Neural cell (in vitro differentiated cells): ENCODE results near the gene SLAMF1. TPM values are rescaled to one million over a fixed set of nuclear protein-coding genes. Genes with fewer than 3 reads are reported as not detected.

Source experiments
- H2AFZ ChIP-seq: fragments of 200-600, 300-800 bp; sonication (generic), shearing (Covaris generic); 2 replicates; pipeline ENCODE4 v1.6.0; 2014; ENCODE audit warnings: low read depth, mild to moderate bottlenecking, antibody characterized with exemption, low read length, moderate library complexity
- H3F3A ChIP-seq: fragments of 200-600 bp; shearing (Covaris generic); 2 replicates; pipeline ENCODE4 v1.6.1; 2016; ENCODE audit warnings: mild to moderate bottlenecking, moderate library complexity, mixed read lengths, antibody characterized with exemption, low read length; ENCODE audit not compliant: insufficient read depth, poor library complexity, severe bottlenecking
- H3K27ac ChIP-seq: fragments of 200-600, 300-800 bp; sonication (generic), shearing (Covaris generic); 2 replicates; pipeline ENCODE4 v1.5.1; 2014; ENCODE audit warnings: mild to moderate bottlenecking, low read length, moderate library complexity
- H3K27me3 ChIP-seq: fragments of 300-800, 200-600 bp; sonication (generic), shearing (Covaris generic); 2 replicates; pipeline ENCODE4 v1.6.0; 2014; ENCODE audit warnings: mild to moderate bottlenecking, low read depth, low read length, moderate library complexity; ENCODE audit not compliant: insufficient read depth
- H3K36me3 ChIP-seq: fragments of 300-800, 200-600 bp; sonication (generic), shearing (Covaris generic); 2 replicates; pipeline ENCODE4 v1.5.1; 2014; ENCODE audit warnings: mild to moderate bottlenecking, antibody characterized with exemption, low read length, moderate library complexity; ENCODE audit not compliant: insufficient read depth
- H3K4me2 ChIP-seq: fragments of 300-800, 200-600 bp; sonication (generic), shearing (Covaris generic); 2 replicates; pipeline ENCODE4 v1.6.0; 2014; ENCODE audit warnings: mild to moderate bottlenecking, low read length
- H3K4me3 ChIP-seq: fragments of 300-800, 200-600 bp; sonication (generic), shearing (Covaris generic); 2 replicates; pipeline ENCODE4 v1.5.1; 2014; ENCODE audit warnings: mild to moderate bottlenecking, low read length, moderate library complexity
- H3K79me2 ChIP-seq: fragments of 200-600 bp; shearing (Covaris generic); replicated peaks from 2 replicates; pipeline ENCODE4 v1.6.0; 2014; ENCODE audit warnings: mild to moderate bottlenecking, low read length, moderate library complexity; ENCODE audit not compliant: insufficient read depth
- H3K9ac ChIP-seq: fragments of 300-800, 200-600 bp; sonication (generic), shearing (Covaris generic); 2 replicates; pipeline ENCODE4 v1.6.1; 2016; ENCODE audit warnings: mild to moderate bottlenecking, low read length, mixed read lengths
- H3K9me2 ChIP-seq: fragments of 200-600 bp; shearing (Covaris generic); 2 replicates; pipeline ENCODE4 v1.6.1; 2016; ENCODE audit warnings: mild to moderate bottlenecking, low read length, mixed read lengths; ENCODE audit not compliant: insufficient read depth
- H3K9me3 ChIP-seq: fragments of 200-600, 300-800 bp; sonication (generic), shearing (Covaris generic); 2 replicates; pipeline ENCODE4 v1.6.1; 2016; ENCODE audit warnings: mild to moderate bottlenecking, mixed run types, low read length, moderate library complexity, mixed read lengths
- H4K20me1 ChIP-seq: fragments of 200-600 bp; shearing (Covaris generic); 2 replicates; pipeline ENCODE4 v1.6.1; 2016; ENCODE audit warnings: mild to moderate bottlenecking, mixed run types; ENCODE audit not compliant: insufficient read depth
- EP300 ChIP-seq: fragments of 450-650 bp; conservative IDR thresholded peaks from 2 replicates; pipeline ENCODE4 v1.6.1; 2014; ENCODE audit warnings: antibody characterized with exemption, mild to moderate bottlenecking, moderate library complexity; ENCODE audit not compliant: poor library complexity, severe bottlenecking
- EZH2 ChIP-seq: fragments of 200-600, 300-800 bp; shearing (Covaris generic), sonication (generic); IDR thresholded peaks from 2 replicates; pipeline ENCODE4 v1.6.1; 2014; ENCODE audit warnings: antibody characterized with exemption, low read length, borderline replicate concordance, mild to moderate bottlenecking; ENCODE audit not compliant: insufficient read depth, poor library complexity, severe bottlenecking
- MXI1 ChIP-seq: fragments of 450-650 bp; conservative IDR thresholded peaks from 2 replicates; pipeline ENCODE4 v1.6.1; 2014; ENCODE audit warnings: antibody characterized with exemption, mild to moderate bottlenecking; ENCODE audit not compliant: poor library complexity, severe bottlenecking
- POLR2AphosphoS5 ChIP-seq: IDR thresholded peaks from 2 replicates; pipeline ENCODE4 v1.6.1; 2012
- RAD21 ChIP-seq: fragments of 450-650 bp; conservative IDR thresholded peaks from 2 replicates; pipeline ENCODE4 v1.6.1; 2014; ENCODE audit warnings: antibody characterized with exemption, mild to moderate bottlenecking, moderate library complexity
- SMC3 ChIP-seq: fragments of 450-650 bp; conservative IDR thresholded peaks from 2 replicates; pipeline ENCODE4 v1.6.1; 2014; ENCODE audit warnings: antibody characterized with exemption, mild to moderate bottlenecking, moderate library complexity; ENCODE audit not compliant: poor library complexity
- TAF1 ChIP-seq: IDR thresholded peaks from 2 replicates; pipeline ENCODE4 v1.6.1; 2012; ENCODE audit warnings: low read depth
- polyA plus RNA-seq: library from polyadenylated mRNA; depleted of rRNA; stranded (reverse); fragments of >200 nt; gene quantifications from 2 replicates; pipeline ENCODE4 v1.2.3, GENCODE V29; 2014
- TF ChIP-seq, protein P1 (sequence below): IDR thresholded peaks from 2 replicates; pipeline ENCODE4 v1.6.1; 2012; ENCODE audit warnings: borderline replicate concordance
- TF ChIP-seq, protein P2 (sequence below): fragments of 450-650 bp; IDR thresholded peaks from 2 replicates; pipeline ENCODE4 v1.5.1; 2014; ENCODE audit warnings: antibody characterized with exemption, mild to moderate bottlenecking, moderate library complexity; ENCODE audit not compliant: poor library complexity, severe bottlenecking

The SLAMF1 gene
- polyA plus RNA-seq, 1 donor from 2014 or later = not detected

DNA sequence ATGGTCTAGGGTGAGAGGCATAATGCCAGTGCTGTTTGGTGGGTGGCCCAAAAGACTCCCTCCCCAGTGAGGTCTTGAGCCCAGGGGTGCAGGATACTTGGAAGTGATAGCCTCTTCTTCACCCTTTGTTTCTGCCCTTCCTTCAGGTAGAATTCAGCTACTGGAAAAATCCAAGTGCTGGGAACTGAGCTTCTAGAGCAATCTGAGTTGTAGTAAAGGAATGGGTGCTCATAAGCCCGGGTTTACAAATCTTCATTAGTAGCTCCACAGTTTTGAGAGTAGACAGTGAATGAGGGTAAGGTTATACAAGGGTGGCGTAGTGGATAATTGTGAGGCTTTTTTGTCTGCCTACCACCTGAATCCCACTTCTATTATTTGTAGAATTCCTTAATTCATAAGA is 38.3 kb downstream of the SLAMF1 start:
- no peaks in the 10 kb centered on the region for H3F3A ChIP-seq
- H4K20me1 ChIP-seq = no peaks in the 10 kb centered on the region
- no peaks in the 10 kb centered on the region for H3K9me2 ChIP-seq
- no peak overlapping the region for H3K4me2 ChIP-seq
- no peaks in the 10 kb centered on the region for H3K27me3 ChIP-seq
- H3K79me2 ChIP-seq = no peaks in the 10 kb centered on the region
- no peak overlapping the region for H3K9ac ChIP-seq
- TF ChIP-seq, protein P1, sequence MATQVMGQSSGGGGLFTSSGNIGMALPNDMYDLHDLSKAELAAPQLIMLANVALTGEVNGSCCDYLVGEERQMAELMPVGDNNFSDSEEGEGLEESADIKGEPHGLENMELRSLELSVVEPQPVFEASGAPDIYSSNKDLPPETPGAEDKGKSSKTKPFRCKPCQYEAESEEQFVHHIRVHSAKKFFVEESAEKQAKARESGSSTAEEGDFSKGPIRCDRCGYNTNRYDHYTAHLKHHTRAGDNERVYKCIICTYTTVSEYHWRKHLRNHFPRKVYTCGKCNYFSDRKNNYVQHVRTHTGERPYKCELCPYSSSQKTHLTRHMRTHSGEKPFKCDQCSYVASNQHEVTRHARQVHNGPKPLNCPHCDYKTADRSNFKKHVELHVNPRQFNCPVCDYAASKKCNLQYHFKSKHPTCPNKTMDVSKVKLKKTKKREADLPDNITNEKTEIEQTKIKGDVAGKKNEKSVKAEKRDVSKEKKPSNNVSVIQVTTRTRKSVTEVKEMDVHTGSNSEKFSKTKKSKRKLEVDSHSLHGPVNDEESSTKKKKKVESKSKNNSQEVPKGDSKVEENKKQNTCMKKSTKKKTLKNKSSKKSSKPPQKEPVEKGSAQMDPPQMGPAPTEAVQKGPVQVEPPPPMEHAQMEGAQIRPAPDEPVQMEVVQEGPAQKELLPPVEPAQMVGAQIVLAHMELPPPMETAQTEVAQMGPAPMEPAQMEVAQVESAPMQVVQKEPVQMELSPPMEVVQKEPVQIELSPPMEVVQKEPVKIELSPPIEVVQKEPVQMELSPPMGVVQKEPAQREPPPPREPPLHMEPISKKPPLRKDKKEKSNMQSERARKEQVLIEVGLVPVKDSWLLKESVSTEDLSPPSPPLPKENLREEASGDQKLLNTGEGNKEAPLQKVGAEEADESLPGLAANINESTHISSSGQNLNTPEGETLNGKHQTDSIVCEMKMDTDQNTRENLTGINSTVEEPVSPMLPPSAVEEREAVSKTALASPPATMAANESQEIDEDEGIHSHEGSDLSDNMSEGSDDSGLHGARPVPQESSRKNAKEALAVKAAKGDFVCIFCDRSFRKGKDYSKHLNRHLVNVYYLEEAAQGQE = no peak
- no peak for TF ChIP-seq POLR2AphosphoS5
- no peak for TF ChIP-seq TAF1
- no peak for TF ChIP-seq EP300
- TF ChIP-seq RAD21 = no peak
- TF ChIP-seq MXI1 = no peak
- TF ChIP-seq SMC3 = no peak
- TF ChIP-seq, protein P2, sequence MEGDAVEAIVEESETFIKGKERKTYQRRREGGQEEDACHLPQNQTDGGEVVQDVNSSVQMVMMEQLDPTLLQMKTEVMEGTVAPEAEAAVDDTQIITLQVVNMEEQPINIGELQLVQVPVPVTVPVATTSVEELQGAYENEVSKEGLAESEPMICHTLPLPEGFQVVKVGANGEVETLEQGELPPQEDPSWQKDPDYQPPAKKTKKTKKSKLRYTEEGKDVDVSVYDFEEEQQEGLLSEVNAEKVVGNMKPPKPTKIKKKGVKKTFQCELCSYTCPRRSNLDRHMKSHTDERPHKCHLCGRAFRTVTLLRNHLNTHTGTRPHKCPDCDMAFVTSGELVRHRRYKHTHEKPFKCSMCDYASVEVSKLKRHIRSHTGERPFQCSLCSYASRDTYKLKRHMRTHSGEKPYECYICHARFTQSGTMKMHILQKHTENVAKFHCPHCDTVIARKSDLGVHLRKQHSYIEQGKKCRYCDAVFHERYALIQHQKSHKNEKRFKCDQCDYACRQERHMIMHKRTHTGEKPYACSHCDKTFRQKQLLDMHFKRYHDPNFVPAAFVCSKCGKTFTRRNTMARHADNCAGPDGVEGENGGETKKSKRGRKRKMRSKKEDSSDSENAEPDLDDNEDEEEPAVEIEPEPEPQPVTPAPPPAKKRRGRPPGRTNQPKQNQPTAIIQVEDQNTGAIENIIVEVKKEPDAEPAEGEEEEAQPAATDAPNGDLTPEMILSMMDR = no peak
- TF ChIP-seq EZH2 = no peak
- no peaks in the 10 kb centered on the region for H3K36me3 ChIP-seq
- no peaks in the 10 kb centered on the region for H3K9me3 ChIP-seq
- H3K4me3 ChIP-seq = no peak overlapping the region
- no peak overlapping the region for H3K27ac ChIP-seq
- H2AFZ ChIP-seq = no peak overlapping the region

DNA sequence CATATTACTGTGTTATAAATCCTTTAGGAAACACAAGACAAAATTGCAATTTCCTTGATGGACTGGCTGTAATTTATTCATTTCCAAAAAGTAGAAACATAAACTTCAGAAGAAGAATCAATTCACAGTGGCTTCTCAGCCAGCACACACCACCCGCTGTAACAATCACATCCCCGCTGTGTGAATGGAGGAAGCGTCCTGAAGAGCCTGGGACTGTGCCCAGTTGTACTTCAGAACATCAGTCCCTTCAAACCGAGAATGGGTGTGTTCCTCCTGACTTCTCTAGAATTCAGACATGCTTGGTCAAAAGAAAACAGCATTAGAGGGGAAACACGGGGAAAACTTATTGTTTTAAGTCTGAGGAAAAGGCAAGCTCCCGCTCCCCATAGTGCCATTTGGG is 38.8 kb downstream of the SLAMF1 start:
- TF ChIP-seq POLR2AphosphoS5 (no peak), RAD21 (no peak), TAF1 (no peak), EZH2 (no peak), MXI1 (no peak), EP300 (no peak), SMC3 (no peak)
- TF ChIP-seq, protein P1 = no peak
- TF ChIP-seq, protein P2 = no peak
- Histone ChIP-seq H3K79me2 (no peaks in the 10 kb centered on the region), H3F3A (no peaks in the 10 kb centered on the region), H3K9me3 (no peaks in the 10 kb centered on the region), H3K9ac (no peak overlapping the region), H3K27ac (no peak overlapping the region), H2AFZ (no peak overlapping the region), H3K4me3 (no peak overlapping the region), H3K4me2 (no peak overlapping the region), H3K36me3 (no peaks in the 10 kb centered on the region), H3K27me3 (no peaks in the 10 kb centered on the region), H4K20me1 (no peaks in the 10 kb centered on the region), H3K9me2 (no peaks in the 10 kb centered on the region)
